Neuronal stem cell (in vitro differentiated cells): ENCODE results near the gene ABCC2. TPM values are rescaled to one million over a fixed set of nuclear protein-coding genes. Genes with fewer than 3 reads are reported as not detected.
"Not testable (repeated sequence)": the region's sequence is repeated elsewhere in the genome, so short reads cannot be mapped to it uniquely, and the experiment has no call there.

Experiments
- DNase-seq: peaks from one replicate; pipeline ENCODE4 v3.0.0-alpha.2; 2013; ENCODE audit warnings: low spot score
- H2AFZ ChIP-seq: one replicate; pipeline ENCODE4 v1.6.1; 2013; ENCODE audit warnings: mild to moderate bottlenecking, low read length, inconsistent platforms
- H2AK5ac ChIP-seq: 2 replicates; pipeline ENCODE4 v1.6.1; 2013; ENCODE audit warnings: low read depth, mild to moderate bottlenecking, inconsistent platforms, low read length, moderate library complexity, mixed read lengths
- H2BK120ac ChIP-seq: 2 replicates; pipeline ENCODE4 v1.6.1; 2013; ENCODE audit warnings: low read depth, mild to moderate bottlenecking, inconsistent platforms, low read length, moderate library complexity, mixed read lengths
- H2BK12ac ChIP-seq: one replicate; pipeline ENCODE4 v1.6.1; 2013; ENCODE audit warnings: low read length, inconsistent platforms
- H2BK15ac ChIP-seq: 2 replicates; pipeline ENCODE4 v1.6.1; 2013; ENCODE audit warnings: mild to moderate bottlenecking, low read length, inconsistent platforms, mixed read lengths
- H2BK5ac ChIP-seq: one replicate; pipeline ENCODE4 v1.6.1; 2013; ENCODE audit warnings: inconsistent platforms, mild to moderate bottlenecking, low read length, moderate library complexity
- H3K14ac ChIP-seq: one replicate; pipeline ENCODE4 v1.6.1; 2013; ENCODE audit warnings: low read length, inconsistent platforms
- H3K18ac ChIP-seq: 2 replicates; pipeline ENCODE4 v1.6.1; 2013; ENCODE audit warnings: low read length, inconsistent platforms
- H3K23ac ChIP-seq: 2 replicates; pipeline ENCODE4 v1.6.1; 2013; ENCODE audit warnings: low read depth, mild to moderate bottlenecking, mixed read lengths, low read length, inconsistent platforms; ENCODE audit not compliant: poor library complexity
- H3K27ac ChIP-seq: replicated peaks from 3 replicates; pipeline ENCODE4 v1.5.1; 2013; ENCODE audit warnings: low read length, inconsistent platforms
- H3K27me3 ChIP-seq, 3 experiments: 2 replicates each; pipeline ENCODE4 v1.6.1; 2013; ENCODE audit warnings: low read length in 3 of 3, mild to moderate bottlenecking in 2 of 3, inconsistent platforms in 1 of 3, low read depth in 1 of 3, mixed read lengths in 1 of 3, moderate library complexity in 1 of 3; ENCODE audit not compliant: control insufficient read depth in 3 of 3, insufficient read depth in 3 of 3
- H3K36me3 ChIP-seq, 2 donors: replicated peaks in 1 of 2; 2 replicates each; pipeline ENCODE4 v1.6.1; 2013; ENCODE audit warnings: low read length in 2 of 2; ENCODE audit not compliant: control insufficient read depth in 2 of 2, insufficient read depth in 2 of 2
- H3K4ac ChIP-seq: 2 replicates; pipeline ENCODE4 v1.6.1; 2013; ENCODE audit warnings: inconsistent platforms, mild to moderate bottlenecking, low read length, moderate library complexity
- H3K4me1 ChIP-seq, 2 donors: 1 replicate in 1 of 2; 2 replicates in 1 of 2; pipeline ENCODE4 v1.6.1; 2013; ENCODE audit warnings: low read length in 2 of 2, low read depth in 1 of 2; ENCODE audit not compliant: control insufficient read depth in 2 of 2, insufficient read depth in 1 of 2
- H3K4me2 ChIP-seq: one replicate; pipeline ENCODE4 v1.6.1; 2013; ENCODE audit warnings: mild to moderate bottlenecking, low read length, inconsistent platforms; ENCODE audit not compliant: insufficient read depth, poor library complexity, severe bottlenecking
- H3K4me3 ChIP-seq, 2 donors: 2 replicates each; pipeline ENCODE4 v1.5.1; 2013; ENCODE audit warnings: low read length in 2 of 2, mild to moderate bottlenecking in 2 of 2, inconsistent platforms in 1 of 2, moderate library complexity in 1 of 2
- H3K79me1 ChIP-seq: one replicate; pipeline ENCODE4 v1.6.1; 2013; ENCODE audit warnings: low read depth, mild to moderate bottlenecking, inconsistent platforms, low read length, moderate library complexity
- H3K9ac ChIP-seq: one replicate; pipeline ENCODE4 v1.6.1; 2013; ENCODE audit warnings: mild to moderate bottlenecking, low read depth, low read length, inconsistent platforms; ENCODE audit not compliant: poor library complexity
- H3K9me3 ChIP-seq, 2 donors: replicated peaks in 1 of 2; 2 replicates each; pipeline versions ENCODE3 to v1.6.1; 2013; ENCODE audit warnings: low read length in 2 of 2, mild to moderate bottlenecking in 2 of 2, inconsistent platforms in 1 of 2, low read depth in 1 of 2, mixed read lengths in 1 of 2, moderate library complexity in 1 of 2; ENCODE audit not compliant: control insufficient read depth in 2 of 2, insufficient read depth in 1 of 2
- H4K8ac ChIP-seq: one replicate; pipeline ENCODE4 v1.6.1; 2013; ENCODE audit warnings: low read depth, mild to moderate bottlenecking, inconsistent platforms, low read length, moderate library complexity
- H4K91ac ChIP-seq: one replicate; pipeline ENCODE4 v1.6.1; 2013; ENCODE audit warnings: low read length, low read depth, mild to moderate bottlenecking, inconsistent platforms; ENCODE audit not compliant: poor library complexity
- WGBS, 2 donors: extraction: QIAGEN DNeasy Blood & Tissue Kit; methylation state at CpG; one replicate each; pipeline ENCODE4 v1.1.7; 2013; ENCODE audit warnings: missing lambda C conversion rate in 2 of 2, mixed read lengths in 1 of 2; ENCODE audit not compliant: insufficient read length in 2 of 2, insufficient replicate concordance in 1 of 2; ENCODE audit errors: extremely low coverage in 2 of 2; 5-methylcytosine and 5-hydroxymethylcytosine counted together
- polyA plus RNA-seq, 2 experiments: library from polyadenylated mRNA; stranded (reverse); fragments of 200-250 nt; gene quantifications; one replicate each; pipeline ENCODE4 v1.2.3, GENCODE V29; 2013

ABCC2 gene
- 0.31 TPM for polyA plus RNA-seq (2013, experiment 1 of 2)
- 0.26 TPM for polyA plus RNA-seq (2013, experiment 2 of 2)

DNA sequence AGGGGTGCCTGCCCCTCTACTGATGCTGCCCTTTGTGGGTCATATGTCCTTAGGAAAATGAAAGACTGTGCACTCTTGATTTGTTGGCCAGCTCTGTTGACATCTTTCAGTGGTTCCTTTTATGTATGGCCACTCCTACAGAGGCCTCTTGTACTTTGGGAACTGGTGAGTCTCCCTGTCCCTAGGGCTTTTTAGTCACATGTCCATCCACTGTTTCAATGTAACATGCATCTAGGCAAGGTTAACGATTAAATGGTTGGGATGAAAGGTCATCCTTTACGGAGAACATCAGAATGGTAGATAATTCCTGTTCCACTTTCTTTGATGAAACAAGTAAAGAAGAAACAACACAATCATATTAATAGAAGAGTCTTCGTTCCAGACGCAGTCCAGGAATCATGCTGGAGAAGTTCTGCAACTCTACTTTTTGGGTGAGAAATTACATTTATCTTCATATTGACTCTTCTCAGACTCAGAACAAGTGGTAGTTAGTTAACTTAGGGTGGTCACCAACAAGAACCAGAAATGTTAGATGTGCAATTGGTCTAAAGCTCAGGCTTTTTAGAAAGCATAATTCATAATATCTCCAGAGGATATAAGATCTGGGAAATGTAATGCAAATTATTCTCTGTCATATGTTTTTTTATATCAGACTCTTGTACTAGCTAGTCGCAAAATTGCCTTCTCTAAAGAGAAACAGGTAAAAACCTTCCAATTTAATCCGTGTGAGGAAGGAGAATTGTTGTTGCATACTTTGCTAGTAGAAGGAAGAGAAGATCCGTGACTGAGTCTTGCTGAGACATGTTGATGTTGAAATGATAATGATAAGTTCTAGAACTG is at the start of gene ABCC2:
ABCC2 (plus strand) TSS at position 194 of the 840 bp plus-strand sequence; CDS start at position 399, 205 bp downstream.
- no peak within 1 kb of the TSS for H2BK12ac ChIP-seq
- no peak within 1 kb of the TSS for H2BK15ac ChIP-seq
- H3K23ac ChIP-seq = no peak within 1 kb of the TSS
- no peak within 1 kb of the TSS for H3K4ac ChIP-seq
- no peak within 1 kb of the TSS for H3K4me3 ChIP-seq
- H3K27ac ChIP-seq = no peak within 1 kb of the TSS
- no peak within 1 kb of the TSS for H3K4me2 ChIP-seq
- no peak for DNase-seq
- no peak within 1 kb of the TSS for H4K91ac ChIP-seq
- no peaks in the 10 kb centered on the region for H3K27me3 ChIP-seq
- no peak within 1 kb of the TSS for H2AK5ac ChIP-seq
- no peak within 1 kb of the TSS for H2BK120ac ChIP-seq
- no peaks in the 10 kb centered on the region for H3K79me1 ChIP-seq
- no peak within 1 kb of the TSS for H3K9ac ChIP-seq
- H3K9me3 ChIP-seq = no peaks in the 10 kb centered on the region
- H2BK5ac ChIP-seq = no peak within 1 kb of the TSS
- H3K4me1 ChIP-seq = peaks cover 3 to 4% of the 10 kb centered on the region in 2 donors
- H3K36me3 ChIP-seq = no peaks in the 10 kb centered on the region
- WGBS, 2 donors = no CpG with 5 or more reads among the region's 7 CpGs
- H3K18ac ChIP-seq = no peak within 1 kb of the TSS
- H4K8ac ChIP-seq = no peak within 1 kb of the TSS
- no peak within 1 kb of the TSS for H3K14ac ChIP-seq
- H2AFZ ChIP-seq = no peak within 1 kb of the TSS

DNA sequence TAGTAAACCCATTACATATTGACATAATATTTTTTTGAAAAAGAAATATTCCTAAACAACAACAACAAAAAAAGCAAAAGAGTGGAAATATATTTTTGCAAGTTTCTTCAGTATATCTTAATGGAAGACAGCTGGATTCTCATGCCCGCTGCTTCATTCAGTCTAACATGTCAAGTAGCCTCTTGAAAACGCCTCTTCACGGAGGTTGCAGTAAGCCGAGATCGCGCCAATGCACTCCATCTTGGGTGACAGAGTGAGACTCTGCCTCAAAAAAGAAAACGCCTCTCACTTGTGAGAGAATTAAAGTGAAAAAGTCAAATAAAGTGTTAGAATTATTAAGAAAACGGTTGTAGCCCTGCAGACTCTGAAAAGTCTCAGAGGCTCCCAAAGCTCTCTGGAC is 49.1 kb upstream of the ABCC2 start:
- Histone ChIP-seq H4K8ac (no peak overlapping the region), H3K4me1 (peaks cover 0 to 3% of the 10 kb centered on the region in 2 donors), H3K9me3 (peaks cover 0 to 7% of the 10 kb centered on the region in 2 donors), H3K23ac (no peak overlapping the region), H3K27me3 (no peaks in the 10 kb centered on the region), H2BK15ac (no peak overlapping the region), H3K4ac (no peak overlapping the region), H3K27ac (no peak overlapping the region), H3K14ac (no peak overlapping the region), H3K9ac (no peak overlapping the region), H3K18ac (no peak overlapping the region), H2BK5ac (no peak overlapping the region), H2BK120ac (no peak overlapping the region), H3K79me1 (peaks cover 3% of the 10 kb centered on the region), H3K4me2 (no peak overlapping the region), H2AK5ac (no peak overlapping the region), H3K36me3 (peaks cover 6 to 36% of the 10 kb centered on the region in 2 donors), H4K91ac (no peak overlapping the region), H3K4me3 (no peak overlapping the region), H2AFZ (no peak overlapping the region), H2BK12ac (no peak overlapping the region)
- WGBS, 2 donors = no CpG with 5 or more reads among the region's 8 CpGs
- DNase-seq = no peak

DNA sequence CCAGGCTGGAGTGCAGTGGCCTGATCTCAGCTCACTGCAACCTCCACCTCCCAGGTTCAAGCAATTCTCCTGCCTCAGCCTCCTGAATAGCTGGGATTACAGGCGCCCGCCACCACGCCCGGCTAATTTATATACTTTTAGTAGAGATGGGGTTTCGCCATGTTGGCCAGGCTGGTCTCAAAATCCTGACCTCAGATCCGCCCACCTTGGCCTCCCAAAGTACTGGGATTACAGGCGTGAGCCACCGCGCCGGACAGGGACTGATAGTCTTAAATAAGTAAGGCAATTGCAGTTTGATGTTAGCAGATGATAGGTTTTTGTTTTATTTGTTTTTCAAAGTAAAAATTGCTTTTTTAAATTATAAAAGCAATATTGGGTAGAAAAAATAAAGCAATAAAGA is 48.3 kb upstream of the ABCC2 start:
- H3K4me1 ChIP-seq = not testable (repeated sequence)

DNA sequence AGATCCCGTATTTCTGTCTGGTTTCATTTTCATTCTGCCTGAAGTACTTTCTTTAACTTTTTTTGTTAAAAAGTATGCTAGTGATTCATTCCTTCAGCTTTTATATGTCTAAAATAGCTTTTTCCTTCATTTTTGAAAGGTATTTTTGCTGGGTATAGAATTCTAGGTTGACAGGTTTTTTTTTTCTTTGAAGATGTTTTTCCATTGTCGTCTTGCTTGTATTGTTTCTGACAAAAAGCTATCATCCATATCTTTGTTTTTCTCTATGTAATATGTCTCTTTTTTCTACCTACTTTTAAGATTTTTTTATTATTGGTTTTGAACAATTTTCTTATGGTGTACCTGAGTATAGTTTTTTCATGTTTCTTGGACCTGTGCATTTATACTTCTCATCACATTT is 42.2 kb upstream of the ABCC2 start:
- Histone ChIP-seq H3K36me3 (peaks cover 17 to 90% of the 10 kb centered on the region in 2 donors), H3K4me1 (no peaks in the 10 kb centered on the region), H4K91ac (no peak overlapping the region), H2AK5ac (no peak overlapping the region), H2BK12ac (no peak overlapping the region), H3K9ac (no peak overlapping the region), H3K27ac (no peak overlapping the region), H2BK120ac (no peak overlapping the region), H3K4me2 (no peak overlapping the region), H2BK15ac (no peak overlapping the region), H2BK5ac (no peak overlapping the region), H4K8ac (no peak overlapping the region), H3K27me3 (no peaks in the 10 kb centered on the region), H3K4me3 (no peak overlapping the region), H3K14ac (no peak overlapping the region), H3K4ac (no peak overlapping the region), H2AFZ (no peak overlapping the region), H3K9me3 (peaks cover 0 to 35% of the 10 kb centered on the region in 2 donors), H3K23ac (no peak overlapping the region), H3K79me1 (no peaks in the 10 kb centered on the region), H3K18ac (no peak overlapping the region)
- no peak for DNase-seq
- WGBS, 2 donors = no CpG with 5 or more reads among the region's 2 CpGs

More for the DNA sequence above, 48.3 kb upstream of the ABCC2 start:
- H2AK5ac ChIP-seq, H3K4me2 ChIP-seq, H3K79me1 ChIP-seq, H3K4ac ChIP-seq, H2BK12ac ChIP-seq, H4K8ac ChIP-seq, H2BK120ac ChIP-seq, H2BK5ac ChIP-seq, H3K4me3 ChIP-seq, H4K91ac ChIP-seq, H3K14ac ChIP-seq, H3K27ac ChIP-seq, H2AFZ ChIP-seq, H3K23ac ChIP-seq, H2BK15ac ChIP-seq, H3K18ac ChIP-seq, DNase-seq, H3K27me3 ChIP-seq, H3K9ac ChIP-seq: not testable (repeated sequence)
- H3K36me3 ChIP-seq = peaks cover 6 to 36% of the 10 kb centered on the region in 2 donors
- WGBS, 2 donors = no CpG with 5 or more reads among the region's 10 CpGs
- H3K9me3 ChIP-seq = peaks cover 0 to 12% of the 10 kb centered on the region in 2 donors
